IgD-negative memory B cell (primary cell): ENCODE data around the gene TMEM247. TPM values are rescaled to one million over a fixed set of nuclear protein-coding genes. Genes with fewer than 3 reads are reported as not detected.
"Not testable (repeated sequence)": the region's sequence is repeated elsewhere in the genome, so short reads cannot be mapped to it uniquely, and the experiment has no call there.

Experiments
- H3K27ac Mint-ChIP-seq, 3 donors: one replicate each; pipeline ENCODE4 v1.8.0; 2020 to 2022; ENCODE audit warnings: mild to moderate bottlenecking in 3 of 3, mixed read lengths in 3 of 3, moderate library complexity in 1 of 3
- H3K27me3 Mint-ChIP-seq: one replicate; pipeline ENCODE4 v1.8.0; 2021; ENCODE audit warnings: mixed read lengths
- H3K36me3 Mint-ChIP-seq: one replicate; pipeline ENCODE4 v1.8.0; 2020; ENCODE audit warnings: mild to moderate bottlenecking, mixed read lengths
- H3K4me1 Mint-ChIP-seq, 3 donors: one replicate each; pipeline ENCODE4 v1.8.0; 2020 to 2022; ENCODE audit warnings: mixed read lengths in 3 of 3, mild to moderate bottlenecking in 1 of 3
- H3K4me3 Mint-ChIP-seq, 4 donors: one replicate each; pipeline ENCODE4 v1.8.0; 2020 to 2022; ENCODE audit warnings: mild to moderate bottlenecking in 4 of 4, mixed read lengths in 4 of 4, moderate library complexity in 3 of 4
- H3K9me3 Mint-ChIP-seq, 3 donors: one replicate each; pipeline ENCODE4 v1.8.0; 2020 to 2021; ENCODE audit warnings: mixed read lengths in 3 of 3, mild to moderate bottlenecking in 1 of 3
- polyA plus RNA-seq: library from polyadenylated mRNA; unstranded; fragments of 300-500 nt; fragmentation: Illumina TruSeq; gene quantifications from one replicate; pipeline ENCODE4 v1.2.3, GENCODE V29; 2021

The TMEM247 gene
- polyA plus RNA-seq, 1 donor from 2014 or later = not detected

DNA sequence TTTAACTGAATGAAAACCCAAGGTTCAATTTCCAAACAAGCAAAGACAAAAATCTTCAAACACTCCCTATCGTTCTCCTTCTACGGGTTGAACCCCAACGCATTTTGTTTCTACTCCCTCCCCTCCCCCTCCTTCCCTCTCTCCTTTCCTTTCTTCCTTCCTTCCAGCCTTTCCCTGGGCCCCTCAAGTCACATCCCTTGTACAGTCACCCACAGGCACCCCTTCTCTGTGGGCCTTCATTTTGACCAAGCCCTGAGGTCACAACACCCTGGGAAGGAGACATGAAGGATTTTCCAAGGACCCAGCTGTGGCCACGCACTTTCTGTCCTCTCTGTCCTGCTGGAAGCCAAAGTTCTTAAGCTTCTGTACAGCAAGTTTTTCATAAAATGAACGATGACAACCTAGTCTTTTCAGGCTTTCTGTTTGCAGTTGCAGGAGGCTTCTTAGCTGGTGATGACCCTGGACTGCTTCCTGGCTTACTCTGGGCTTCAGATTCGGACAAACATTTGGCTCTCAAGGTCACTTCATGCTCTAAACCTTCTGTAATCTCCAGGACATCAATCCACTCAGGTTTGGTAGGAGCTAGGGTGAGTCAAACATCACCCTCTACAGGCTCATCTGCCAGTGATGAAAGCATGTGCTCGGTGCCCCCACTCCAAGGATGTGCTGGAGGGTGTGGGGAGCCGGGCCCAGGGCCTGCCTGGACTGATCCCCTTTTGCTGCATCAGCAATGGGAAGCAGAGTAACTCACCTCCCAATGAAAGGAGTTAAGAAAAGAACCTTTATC, 25.5 kb downstream of the TMEM247 start:
- Mint-ChIP-seq H3K4me3 (no peak overlapping the region), H3K9me3 (no peaks in the 10 kb centered on the region), H3K27me3 (no peaks in the 10 kb centered on the region)

DNA sequence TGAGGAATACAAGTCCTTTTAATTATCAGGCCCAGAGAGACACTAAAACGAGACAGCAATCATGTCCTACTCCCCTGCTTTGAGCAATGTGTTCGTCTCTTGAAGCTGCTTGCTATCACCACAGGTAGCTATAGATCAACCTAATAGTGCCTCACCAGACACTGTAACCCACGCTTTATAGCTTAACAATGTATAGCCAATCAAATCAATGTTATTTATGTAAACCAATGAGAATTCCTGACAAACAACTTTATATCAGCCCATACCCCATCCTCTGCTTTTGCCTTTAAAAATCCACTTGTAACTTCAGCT, 26.1 kb downstream of the TMEM247 start:
- Mint-ChIP-seq H3K9me3 (no peaks in the 10 kb centered on the region), H3K4me1 (peaks cover 0 to 2% (median 2%) of the 10 kb centered on the region in 3 donors), H3K27ac (no peak overlapping the region), H3K27me3 (no peaks in the 10 kb centered on the region), H3K36me3 (peaks cover 3% of the 10 kb centered on the region), H3K4me3 (no peak overlapping the region)

More for the DNA sequence above, 25.5 kb downstream of the TMEM247 start:
- Mint-ChIP-seq H3K36me3 (peaks cover 3% of the 10 kb centered on the region), H3K4me1 (peaks cover 0 to 7% (median 6%) of the 10 kb centered on the region in 3 donors), H3K27ac (no peak overlapping the region)

DNA sequence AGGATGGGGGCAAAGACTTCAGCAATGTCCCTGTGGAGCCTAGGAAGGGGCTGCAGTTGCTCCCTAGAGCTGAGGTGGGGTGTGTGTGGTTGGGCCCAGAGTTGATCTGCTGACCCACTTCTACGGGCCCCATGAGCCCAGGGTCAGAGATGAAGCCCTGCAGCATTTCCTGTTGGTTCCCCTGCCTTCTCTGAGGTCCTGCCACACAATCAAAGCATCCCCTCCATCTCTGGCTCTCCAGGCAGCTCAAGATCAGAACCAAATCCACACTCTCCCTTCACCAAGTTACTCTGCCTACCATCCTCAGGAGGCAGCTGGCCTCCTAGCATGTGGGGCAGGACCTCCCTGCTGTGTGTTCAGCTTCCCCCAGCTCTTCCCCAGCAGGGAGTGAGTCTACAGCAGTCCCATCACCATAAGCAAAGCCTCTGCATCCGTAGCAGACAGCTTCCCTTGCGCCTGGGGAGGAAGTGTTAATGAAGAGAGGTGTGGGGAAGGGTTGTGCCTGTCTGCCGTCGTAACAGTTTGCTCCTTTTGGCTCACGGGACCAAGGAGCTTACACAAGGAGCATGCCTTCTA, 26.9 kb downstream of the TMEM247 start:
- Mint-ChIP-seq H3K27ac (peak overlapping the region in 1 of 3 donors; percentile 24), H3K4me1 (peaks cover 0 to 2% (median 0%) of the 10 kb centered on the region in 3 donors), H3K9me3 (no peaks in the 10 kb centered on the region), H3K27me3 (no peaks in the 10 kb centered on the region), H3K4me3 (no peak overlapping the region), H3K36me3 (peaks cover 3% of the 10 kb centered on the region)

DNA sequence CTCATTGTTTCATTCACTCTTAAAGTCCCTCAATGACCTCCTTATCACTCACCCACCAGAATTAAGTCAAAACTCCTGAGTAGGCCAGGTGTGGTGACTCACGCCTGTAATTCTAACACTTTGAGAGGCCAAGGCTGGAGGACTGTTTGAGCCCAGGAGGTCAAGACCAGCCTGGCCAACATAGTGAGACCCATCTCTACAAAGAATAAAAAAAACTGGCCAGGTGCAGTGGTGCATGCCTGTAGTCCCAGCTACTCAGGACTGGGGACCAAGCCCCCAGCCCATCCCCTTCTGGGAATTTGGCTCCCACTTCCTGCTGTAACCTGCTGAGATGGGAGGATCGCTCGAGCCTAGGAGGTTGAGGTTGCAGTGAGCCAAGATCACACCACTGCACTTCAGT, 28.9 kb downstream of the TMEM247 start:
- H3K27ac Mint-ChIP-seq = no peak overlapping the region
- no peaks in the 10 kb centered on the region for H3K27me3 Mint-ChIP-seq
- no peaks in the 10 kb centered on the region for H3K9me3 Mint-ChIP-seq
- H3K4me3 Mint-ChIP-seq = no peak overlapping the region
- H3K4me1 Mint-ChIP-seq = peaks cover 0 to 3% (median 2%) of the 10 kb centered on the region in 3 donors
- peaks cover 3% of the 10 kb centered on the region for H3K36me3 Mint-ChIP-seq

DNA sequence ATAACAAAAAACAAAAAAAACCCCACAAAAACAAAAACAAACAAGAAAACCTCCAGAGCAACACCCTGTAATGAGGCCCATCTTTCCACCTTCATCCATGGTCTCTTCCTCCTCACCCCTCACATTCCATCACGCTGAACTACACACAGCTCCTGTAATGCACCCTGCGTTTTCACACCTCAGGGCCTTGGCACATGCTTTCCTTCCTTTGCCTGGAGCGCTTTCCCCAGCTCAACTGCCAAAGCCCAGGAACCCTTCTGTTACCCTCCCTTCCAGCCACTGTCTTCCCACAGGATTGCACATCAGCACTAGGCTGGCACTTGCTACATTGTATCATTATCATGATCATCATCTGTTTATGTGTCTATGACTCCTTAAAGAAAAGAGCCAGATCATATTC, 29.4 kb downstream of the TMEM247 start:
- no peaks in the 10 kb centered on the region for H3K9me3 Mint-ChIP-seq
- H3K4me1 Mint-ChIP-seq = peaks cover 0 to 3% (median 2%) of the 10 kb centered on the region in 3 donors
- no peaks in the 10 kb centered on the region for H3K27me3 Mint-ChIP-seq
- H3K4me3 Mint-ChIP-seq = peak overlapping the region in 1 of 4 donors; percentile 1
- H3K27ac Mint-ChIP-seq = no peak overlapping the region
- peaks cover 3% of the 10 kb centered on the region for H3K36me3 Mint-ChIP-seq

DNA sequence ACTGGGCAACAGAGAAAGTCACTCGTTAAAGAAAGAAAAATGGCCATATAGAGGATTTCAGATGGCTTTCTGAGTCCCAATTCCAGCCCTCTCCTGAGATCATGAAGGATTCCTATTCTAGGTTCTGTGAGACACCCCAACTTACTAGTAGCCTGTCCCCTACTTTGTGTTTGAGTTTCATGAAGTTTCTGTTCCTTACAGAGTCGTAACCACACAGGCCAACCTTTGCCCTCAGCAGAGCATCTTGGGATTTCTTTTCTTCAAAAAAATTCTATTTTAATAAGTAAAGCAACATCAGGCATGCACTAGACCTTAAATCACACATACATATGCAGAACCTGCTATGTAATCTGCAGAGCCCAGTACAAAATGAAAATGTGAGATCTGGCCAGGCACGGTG, 30.4 kb downstream of the TMEM247 start:
- Mint-ChIP-seq H3K27me3 (no peaks in the 10 kb centered on the region), H3K4me3 (no peak overlapping the region), H3K36me3 (peaks cover 3% of the 10 kb centered on the region), H3K9me3 (peaks cover 0 to 7% (median 3%) of the 10 kb centered on the region in 3 donors), H3K27ac (no peak overlapping the region), H3K4me1 (peaks cover 0 to 3% (median 2%) of the 10 kb centered on the region in 3 donors)

DNA sequence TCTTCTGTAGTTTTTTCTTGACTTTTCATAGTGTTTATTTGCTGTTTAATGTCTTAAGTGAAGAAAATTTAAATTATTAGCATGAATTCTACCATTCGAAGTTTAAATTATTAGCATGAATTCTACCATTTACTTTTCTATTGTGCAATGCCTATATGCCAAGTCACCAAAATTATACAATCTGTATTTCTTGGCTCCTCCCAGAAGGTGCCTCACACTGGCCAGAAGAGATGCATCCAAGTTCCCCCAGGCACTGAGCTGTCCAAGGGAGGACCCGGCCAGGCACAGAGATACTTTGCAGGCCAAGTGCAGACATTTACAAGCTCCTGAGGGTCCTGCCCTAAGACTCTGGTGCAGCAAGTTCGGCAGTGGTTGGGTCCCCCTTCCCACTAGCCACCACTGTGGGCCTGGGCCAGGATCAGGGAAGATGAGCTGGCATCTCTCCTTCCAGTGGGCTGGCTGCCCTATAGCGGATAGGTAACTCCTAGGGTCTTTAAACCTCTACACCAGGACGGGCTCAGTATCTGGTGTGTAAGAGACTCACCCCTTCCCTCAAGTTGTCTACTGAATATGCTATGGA, 31.3 kb downstream of the TMEM247 start:
- Mint-ChIP-seq H3K27ac (no peak overlapping the region), H3K4me1 (peaks cover 0 to 3% (median 2%) of the 10 kb centered on the region in 3 donors), H3K4me3 (no peak overlapping the region)

DNA sequence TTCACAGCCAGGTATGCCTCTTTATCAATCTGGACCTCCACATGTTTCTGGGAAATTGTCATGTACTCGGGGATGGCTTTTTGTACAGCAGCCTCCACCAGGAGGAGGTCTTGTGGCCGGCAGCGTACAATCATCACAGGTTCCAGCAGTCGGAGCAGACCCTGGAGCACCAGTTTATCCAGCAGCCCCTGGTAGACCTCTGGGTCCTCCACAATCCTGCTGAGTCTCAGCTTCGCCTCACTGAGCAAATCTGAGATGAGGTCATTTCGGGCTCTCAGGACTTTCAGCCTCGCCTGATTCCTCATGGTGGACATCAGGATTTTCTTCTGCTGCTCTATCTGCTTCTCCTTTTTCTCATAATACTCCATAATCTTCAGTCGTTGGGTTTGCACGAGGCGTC, 32.8 kb downstream of the TMEM247 start:
- peaks cover 5% of the 10 kb centered on the region for H3K36me3 Mint-ChIP-seq
- H3K27me3 Mint-ChIP-seq = no peaks in the 10 kb centered on the region
- peaks cover 0 to 3% (median 2%) of the 10 kb centered on the region in 3 donors for H3K4me1 Mint-ChIP-seq
- H3K27ac Mint-ChIP-seq = peak overlapping the region in 1 of 3 donors; percentile 32
- H3K4me3 Mint-ChIP-seq = no peak overlapping the region
- H3K9me3 Mint-ChIP-seq = peaks cover 0 to 22% (median 13%) of the 10 kb centered on the region in 3 donors

More for the DNA sequence above, 31.3 kb downstream of the TMEM247 start:
- no peaks in the 10 kb centered on the region for H3K27me3 Mint-ChIP-seq
- H3K9me3 Mint-ChIP-seq = peaks cover 0 to 16% (median 7%) of the 10 kb centered on the region in 3 donors
- peaks cover 3% of the 10 kb centered on the region for H3K36me3 Mint-ChIP-seq

DNA sequence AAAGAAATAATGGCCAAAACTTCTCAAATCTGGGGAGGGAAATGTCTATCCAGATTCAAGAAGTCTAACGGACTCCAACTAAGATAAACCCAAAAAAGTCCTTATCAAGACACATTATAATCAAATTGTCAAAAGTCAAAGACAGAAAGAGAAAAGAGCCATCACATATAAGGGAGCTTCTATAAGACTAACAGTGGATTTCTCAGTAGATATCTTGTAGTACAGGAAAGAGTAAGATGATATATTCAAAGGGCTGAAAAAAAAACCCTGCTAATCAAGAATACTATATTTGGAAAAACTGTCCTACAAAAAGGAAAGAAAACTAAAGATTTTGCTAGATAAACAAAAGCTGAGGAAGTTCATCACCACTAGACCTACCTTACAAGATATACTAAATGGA, 35.4 kb downstream of the TMEM247 start:
- H3K36me3 Mint-ChIP-seq = peaks cover 2% of the 10 kb centered on the region
- no peak overlapping the region for H3K4me3 Mint-ChIP-seq
- peaks cover 0 to 3% (median 0%) of the 10 kb centered on the region in 3 donors for H3K4me1 Mint-ChIP-seq
- no peaks in the 10 kb centered on the region for H3K27me3 Mint-ChIP-seq
- no peak overlapping the region for H3K27ac Mint-ChIP-seq
- H3K9me3 Mint-ChIP-seq = peaks cover 0 to 22% (median 13%) of the 10 kb centered on the region in 3 donors

DNA sequence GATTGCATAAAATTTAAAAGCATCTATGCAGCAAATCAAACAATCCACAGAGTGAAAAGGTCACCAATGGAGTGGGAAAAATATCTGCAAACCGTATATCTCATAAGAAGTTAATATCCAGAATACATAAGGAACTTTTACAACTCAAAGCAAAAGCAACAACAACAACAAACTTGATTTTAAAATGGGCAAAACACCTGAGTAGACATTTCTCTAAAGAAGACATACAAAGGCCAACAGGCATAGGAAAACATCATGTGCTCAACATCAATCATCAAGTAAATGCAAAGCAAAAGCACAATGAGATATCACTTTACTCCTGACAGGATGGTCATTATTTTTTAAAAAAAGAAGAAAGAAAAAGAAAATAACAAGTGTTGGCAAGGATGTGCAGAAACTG, 38.1 kb downstream of the TMEM247 start:
- Mint-ChIP-seq H3K9me3 (peaks cover 0 to 22% (median 13%) of the 10 kb centered on the region in 3 donors), H3K27me3 (no peaks in the 10 kb centered on the region), H3K4me3 (no peak overlapping the region), H3K27ac (no peak overlapping the region), H3K4me1 (peaks cover 0 to 6% (median 2%) of the 10 kb centered on the region in 3 donors), H3K36me3 (peaks cover 2% of the 10 kb centered on the region)

DNA sequence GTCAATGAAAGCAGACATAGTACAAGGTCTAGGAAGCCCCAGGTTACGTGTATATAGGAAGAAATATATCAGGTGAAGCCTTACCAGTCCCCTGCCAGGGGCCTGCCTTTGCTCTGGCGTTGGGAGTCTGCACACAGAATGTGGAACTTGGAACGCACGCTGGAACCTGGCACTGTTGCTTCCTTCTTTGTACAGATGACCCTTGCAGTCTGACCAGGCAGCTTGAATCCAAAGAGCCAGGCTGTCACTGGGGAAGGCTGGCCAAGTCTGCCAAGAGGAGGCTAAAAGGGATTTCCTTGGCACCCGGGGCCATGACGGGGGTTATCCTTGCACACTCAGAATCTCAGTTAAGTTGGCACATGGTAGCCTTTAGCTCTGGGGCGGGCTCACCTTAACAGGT, 39.5 kb downstream of the TMEM247 start:
- H3K4me3 Mint-ChIP-seq = no peak overlapping the region
- peaks cover 0 to 10% (median 2%) of the 10 kb centered on the region in 3 donors for H3K4me1 Mint-ChIP-seq
- no peaks in the 10 kb centered on the region for H3K27me3 Mint-ChIP-seq
- H3K36me3 Mint-ChIP-seq = peaks cover 2% of the 10 kb centered on the region
- H3K27ac Mint-ChIP-seq = no peak overlapping the region
- H3K9me3 Mint-ChIP-seq = peaks cover 0 to 22% (median 13%) of the 10 kb centered on the region in 3 donors

DNA sequence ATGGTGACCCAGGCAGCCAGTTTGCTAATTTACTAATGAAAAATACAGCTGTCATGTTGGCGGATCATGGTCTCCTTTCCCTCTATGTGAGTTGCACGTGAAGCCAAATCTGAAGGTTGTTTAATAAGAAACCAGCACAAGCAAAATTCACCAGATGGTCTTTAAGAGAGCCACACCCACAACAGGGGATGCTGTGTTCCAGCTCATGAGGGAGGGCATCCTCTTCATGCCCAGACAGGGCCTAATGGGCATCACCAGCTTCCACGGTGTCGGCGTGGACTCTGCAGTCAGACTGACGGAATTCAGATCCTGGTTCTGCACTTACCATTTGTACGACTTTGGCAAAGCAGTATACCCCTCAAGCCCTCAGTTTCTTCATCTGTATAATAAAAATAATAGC, 39.9 kb downstream of the TMEM247 start:
- Mint-ChIP-seq H3K4me1 (peaks cover 0 to 10% (median 2%) of the 10 kb centered on the region in 3 donors), H3K27ac (no peak overlapping the region), H3K27me3 (no peaks in the 10 kb centered on the region), H3K36me3 (peaks cover 2% of the 10 kb centered on the region), H3K9me3 (peaks cover 0 to 21% (median 13%) of the 10 kb centered on the region in 3 donors), H3K4me3 (peak overlapping the region in 1 of 4 donors; percentile 3)

DNA sequence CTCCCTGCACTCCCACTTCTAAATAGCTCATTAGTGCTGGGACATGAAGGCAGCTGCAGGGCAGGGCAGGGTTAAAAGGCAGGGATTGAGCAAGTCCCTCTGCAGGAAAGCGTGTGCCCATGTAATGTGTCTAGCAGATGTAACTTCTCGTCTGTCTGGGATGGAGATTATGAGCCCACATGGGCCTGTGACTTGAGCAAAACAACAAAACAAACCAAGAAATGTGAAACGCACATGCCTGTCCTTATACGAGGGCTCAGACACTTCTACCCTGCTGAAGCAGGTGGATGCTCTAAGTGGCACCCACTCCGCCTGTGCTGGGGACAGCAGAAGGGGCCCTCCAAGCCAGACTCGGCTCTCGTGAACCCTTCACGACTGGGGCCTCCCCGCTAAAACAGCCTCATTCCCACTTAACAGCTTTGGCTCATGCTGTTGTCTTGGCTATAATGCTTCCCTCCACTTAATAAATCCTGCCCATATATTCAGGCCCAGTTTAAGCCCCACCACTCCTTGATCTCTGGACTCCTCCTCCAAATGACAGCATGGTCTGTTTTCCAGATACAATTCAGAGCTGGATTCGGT, 40.9 kb downstream of the TMEM247 start:
- H3K4me3 Mint-ChIP-seq = no peak overlapping the region
- H3K4me1 Mint-ChIP-seq = peaks cover 0 to 10% (median 2%) of the 10 kb centered on the region in 3 donors
- H3K27me3 Mint-ChIP-seq = no peaks in the 10 kb centered on the region
- H3K27ac Mint-ChIP-seq = peak overlapping the region in 1 of 3 donors; percentile 53
- H3K36me3 Mint-ChIP-seq = peaks cover 2% of the 10 kb centered on the region
- H3K9me3 Mint-ChIP-seq = peaks cover 2 to 11% (median 10%) of the 10 kb centered on the region in 3 donors

DNA sequence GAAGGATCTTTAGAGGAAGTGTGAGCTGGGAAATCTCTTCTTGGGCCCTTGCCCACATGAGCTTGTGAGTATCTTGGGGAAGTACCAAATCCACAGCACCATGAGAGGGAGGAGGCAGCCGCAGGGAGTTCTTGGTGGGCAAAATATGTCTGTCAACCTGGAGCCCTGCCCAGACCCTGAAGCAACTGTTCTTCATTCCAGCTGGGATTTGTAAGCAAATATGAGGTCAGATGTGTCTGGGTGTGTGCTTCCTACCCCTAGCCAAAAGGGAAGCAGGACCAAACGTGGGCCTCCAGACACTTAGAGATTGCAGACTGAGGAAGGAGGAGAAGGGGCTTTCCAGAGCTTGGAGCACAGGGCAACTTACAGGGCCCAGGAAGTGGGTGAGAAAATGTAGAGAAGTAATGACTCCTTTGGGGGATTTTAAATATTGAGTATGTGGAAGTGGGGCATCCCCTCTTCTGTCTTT, 41.9 kb downstream of the TMEM247 start:
- H3K4me1 Mint-ChIP-seq = peaks cover 0 to 10% (median 2%) of the 10 kb centered on the region in 3 donors
- H3K36me3 Mint-ChIP-seq = peaks cover under 1% of the 10 kb centered on the region
- no peaks in the 10 kb centered on the region for H3K27me3 Mint-ChIP-seq
- H3K27ac Mint-ChIP-seq = peak overlapping the region in 2 of 3 donors; percentile 47 to 84
- H3K9me3 Mint-ChIP-seq = peaks cover 0 to 2% (median under 1%) of the 10 kb centered on the region in 3 donors
- peak overlapping the region in 1 of 4 donors; percentile 20 for H3K4me3 Mint-ChIP-seq

DNA sequence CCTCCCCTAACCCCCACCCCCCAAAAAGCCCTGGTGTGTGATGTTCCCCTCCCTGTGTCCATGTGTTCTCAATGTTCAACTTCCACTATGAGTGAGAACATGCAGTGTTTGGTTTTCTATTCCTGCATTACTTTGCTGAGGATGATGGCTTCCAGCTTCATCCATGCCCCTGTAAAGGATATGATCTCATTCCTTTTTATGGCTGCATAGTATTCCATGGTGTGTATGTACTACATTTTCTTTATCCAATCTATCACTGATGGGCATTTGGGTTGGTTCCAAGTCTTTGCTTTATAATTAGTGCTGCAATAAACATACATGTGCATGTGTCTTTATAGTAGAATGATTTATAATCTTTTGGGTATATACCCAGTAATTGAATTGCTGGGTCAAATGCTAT, 43.0 kb downstream of the TMEM247 start:
- peak overlapping the region in 1 of 4 donors; percentile 23 for H3K4me3 Mint-ChIP-seq
- H3K27me3 Mint-ChIP-seq, H3K27ac Mint-ChIP-seq: not testable (repeated sequence)

More for the DNA sequence above, 43.0 kb downstream of the TMEM247 start:
- peaks cover 0 to 10% (median 2%) of the 10 kb centered on the region in 3 donors for H3K4me1 Mint-ChIP-seq
- H3K36me3 Mint-ChIP-seq, H3K9me3 Mint-ChIP-seq: not testable (repeated sequence)
